HUES6 (cell line): Measurements from ENCODE around the gene RIN3.

Experiments used
- H3K27ac ChIP-seq: 2 replicates; pipeline ENCODE4 v1.7.0; 2013; ENCODE audit warnings: low read depth, mild to moderate bottlenecking, low read length, inconsistent platforms
- H3K27me3 ChIP-seq: 2 replicates; pipeline ENCODE4 v1.6.1; 2013; ENCODE audit warnings: low read length; ENCODE audit not compliant: control insufficient read depth, insufficient read depth
- H3K36me3 ChIP-seq: 2 replicates; pipeline ENCODE4 v1.6.1; 2013; ENCODE audit warnings: low read length; ENCODE audit not compliant: control insufficient read depth, insufficient read depth
- H3K4me1 ChIP-seq: 2 replicates; pipeline ENCODE4 v1.6.1; 2013; ENCODE audit warnings: low read length; ENCODE audit not compliant: control insufficient read depth, insufficient read depth
- H3K4me3 ChIP-seq: 2 replicates; pipeline ENCODE4 v1.5.1; 2013; ENCODE audit warnings: low read depth, low read length
- H3K9ac ChIP-seq: one replicate; pipeline ENCODE4 v1.6.1; 2013; ENCODE audit warnings: mild to moderate bottlenecking, low read length
- H3K9me3 ChIP-seq: 2 replicates; pipeline ENCODE4 v1.6.1; 2013; ENCODE audit warnings: low read depth, low read length; ENCODE audit not compliant: control insufficient read depth, insufficient read depth

The RIN3 gene

GRCh38 chr14:92521058-92521415 is 7.5 kb downstream of the RIN3 start:
- H3K4me1 ChIP-seq, result peaks cover 5% of the 10 kb centered on the region; the same call in 1 of the 2 replicates
- H3K9ac ChIP-seq, result no peak overlapping the region
- no peak overlapping the region for H3K4me3 ChIP-seq
- H3K27me3 ChIP-seq, result peaks cover 4% of the 10 kb centered on the region; the same call in 1 of the 2 replicates
- no peaks in the 10 kb centered on the region for H3K36me3 ChIP-seq
- no peaks in the 10 kb centered on the region for H3K9me3 ChIP-seq
- H3K27ac ChIP-seq, result no peak overlapping the region

GRCh38 chr14:92523752-92524151 is 10.2 kb downstream of the RIN3 start:
- H3K36me3 ChIP-seq, result no peaks in the 10 kb centered on the region
- no peak overlapping the region for H3K4me3 ChIP-seq
- no peaks in the 10 kb centered on the region for H3K4me1 ChIP-seq
- H3K27me3 ChIP-seq, result no peaks in the 10 kb centered on the region
- H3K9me3 ChIP-seq, result no peaks in the 10 kb centered on the region
- H3K27ac ChIP-seq, result no peak overlapping the region
- H3K9ac ChIP-seq, result no peak overlapping the region

DNA sequence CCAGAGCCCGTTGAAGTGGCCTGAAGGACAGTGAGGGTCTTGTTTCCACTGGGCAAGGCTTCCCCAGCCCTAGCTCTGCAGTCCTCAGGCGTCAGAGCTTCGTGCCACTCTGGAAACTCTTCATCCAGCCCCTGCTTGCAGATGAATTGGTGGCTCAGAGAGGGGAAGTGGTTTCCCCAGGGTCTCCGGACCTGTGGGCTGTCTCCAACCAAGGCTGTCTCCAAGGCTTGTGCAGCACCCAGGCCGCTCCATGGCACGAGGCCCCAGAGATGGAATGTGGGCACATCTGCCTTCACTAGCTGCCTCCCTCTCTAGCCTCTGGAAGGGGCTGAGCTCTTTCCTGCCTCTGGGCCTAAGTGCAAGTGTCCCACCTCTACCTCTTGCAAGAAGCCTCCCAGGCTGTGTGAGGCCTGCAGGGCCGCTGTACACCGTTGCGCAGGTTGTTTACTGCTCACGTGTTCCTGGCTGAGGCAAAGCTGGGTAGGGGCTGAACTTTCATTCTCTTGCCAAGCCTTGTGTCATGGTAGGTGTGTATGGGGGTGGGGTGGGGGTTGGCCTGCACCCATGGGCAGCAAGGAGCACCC is 11.1 kb downstream of the RIN3 start:
- Histone ChIP-seq H3K36me3 (no peaks in the 10 kb centered on the region), H3K4me3 (no peak overlapping the region), H3K4me1 (no peaks in the 10 kb centered on the region), H3K27me3 (no peaks in the 10 kb centered on the region), H3K27ac (no peak overlapping the region), H3K9ac (no peak overlapping the region), H3K9me3 (no peaks in the 10 kb centered on the region)

GRCh38 chr14:92525322-92526095 is 11.9 kb downstream of the RIN3 start:
- Histone ChIP-seq H3K4me1 (no peaks in the 10 kb centered on the region), H3K27me3 (no peaks in the 10 kb centered on the region), H3K27ac (no peak overlapping the region), H3K36me3 (no peaks in the 10 kb centered on the region), H3K9ac (no peak overlapping the region), H3K4me3 (no peak overlapping the region), H3K9me3 (no peaks in the 10 kb centered on the region)

DNA sequence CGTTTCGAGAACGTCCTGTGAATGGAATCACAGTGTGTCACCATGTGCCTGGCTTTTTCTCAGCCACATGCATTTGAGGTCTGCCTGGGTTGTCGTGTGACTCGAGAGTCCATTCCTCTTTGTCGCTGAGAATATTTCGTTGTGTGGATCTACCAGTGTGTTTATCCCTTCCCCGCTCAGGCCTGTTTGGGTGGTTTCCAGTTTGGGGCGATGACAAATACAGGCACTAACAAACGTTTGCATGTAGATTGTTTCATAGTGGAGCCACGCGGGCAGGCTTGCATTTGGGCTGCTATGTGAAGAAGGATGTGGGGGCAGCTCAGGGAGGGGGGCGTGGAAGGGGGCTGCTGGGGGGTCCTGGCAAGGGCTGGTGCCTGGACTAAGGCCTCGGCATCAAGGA is 14.1 kb downstream of the RIN3 start:
- no peak overlapping the region for H3K4me3 ChIP-seq
- no peak overlapping the region for H3K27ac ChIP-seq
- no peaks in the 10 kb centered on the region for H3K9me3 ChIP-seq
- no peaks in the 10 kb centered on the region for H3K27me3 ChIP-seq
- no peaks in the 10 kb centered on the region for H3K36me3 ChIP-seq
- H3K9ac ChIP-seq, result no peak overlapping the region
- H3K4me1 ChIP-seq, result no peaks in the 10 kb centered on the region

DNA sequence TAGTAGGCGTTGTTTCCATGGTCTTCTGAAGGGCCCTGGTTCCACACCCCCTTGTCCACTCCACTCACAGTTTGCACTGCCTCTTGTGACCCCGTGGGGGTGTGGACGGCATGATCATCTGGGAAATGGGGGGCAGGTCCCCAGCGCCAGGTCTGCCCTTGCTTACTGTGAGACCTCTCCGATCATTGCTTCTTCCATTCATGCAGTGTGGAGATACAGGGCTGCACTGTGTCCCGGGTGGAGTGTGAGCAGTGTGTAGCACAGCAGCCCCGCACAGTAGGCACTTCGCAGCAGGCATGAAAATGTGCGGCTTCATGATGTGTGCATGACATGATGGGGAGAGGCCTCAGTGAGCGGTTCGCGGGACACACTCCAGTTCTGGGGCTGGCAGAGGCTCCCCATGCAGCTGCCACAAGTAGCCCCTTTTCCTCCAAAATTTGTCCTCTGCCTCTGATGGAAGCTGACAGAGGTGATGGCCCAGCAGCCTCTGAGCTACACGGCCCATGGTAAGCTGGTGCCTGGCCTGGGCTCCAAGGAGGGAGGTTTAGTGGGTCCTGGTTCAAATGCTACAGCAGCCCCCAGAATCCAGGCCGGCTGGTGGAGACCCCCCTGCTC is 15.0 kb downstream of the RIN3 start:
- Histone ChIP-seq H3K9ac (no peak overlapping the region), H3K9me3 (no peaks in the 10 kb centered on the region), H3K4me1 (no peaks in the 10 kb centered on the region), H3K27ac (no peak overlapping the region), H3K4me3 (no peak overlapping the region), H3K36me3 (no peaks in the 10 kb centered on the region), H3K27me3 (no peaks in the 10 kb centered on the region)

DNA sequence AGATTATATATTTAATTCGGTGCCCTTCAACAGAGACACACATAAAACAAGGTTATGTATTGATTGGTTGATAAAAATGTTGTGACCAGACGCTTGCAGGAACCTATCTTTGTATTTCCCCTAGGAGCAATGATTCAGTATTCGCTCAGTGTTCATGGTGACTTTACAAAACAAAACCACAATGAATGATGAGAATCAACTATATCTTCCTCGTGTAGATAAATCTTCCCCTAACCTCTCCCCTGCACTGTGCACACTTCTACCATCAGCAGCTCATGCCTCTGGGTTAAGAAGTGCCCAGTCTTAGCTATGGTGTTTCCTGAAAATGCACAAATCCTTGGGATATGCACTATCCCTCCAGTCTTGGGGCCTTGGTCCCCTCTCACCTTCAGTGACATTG is 16.3 kb downstream of the RIN3 start:
- Histone ChIP-seq H3K9ac (no peak overlapping the region), H3K27me3 (no peaks in the 10 kb centered on the region), H3K27ac (no peak overlapping the region), H3K4me1 (no peaks in the 10 kb centered on the region), H3K9me3 (no peaks in the 10 kb centered on the region), H3K36me3 (no peaks in the 10 kb centered on the region), H3K4me3 (no peak overlapping the region)

DNA sequence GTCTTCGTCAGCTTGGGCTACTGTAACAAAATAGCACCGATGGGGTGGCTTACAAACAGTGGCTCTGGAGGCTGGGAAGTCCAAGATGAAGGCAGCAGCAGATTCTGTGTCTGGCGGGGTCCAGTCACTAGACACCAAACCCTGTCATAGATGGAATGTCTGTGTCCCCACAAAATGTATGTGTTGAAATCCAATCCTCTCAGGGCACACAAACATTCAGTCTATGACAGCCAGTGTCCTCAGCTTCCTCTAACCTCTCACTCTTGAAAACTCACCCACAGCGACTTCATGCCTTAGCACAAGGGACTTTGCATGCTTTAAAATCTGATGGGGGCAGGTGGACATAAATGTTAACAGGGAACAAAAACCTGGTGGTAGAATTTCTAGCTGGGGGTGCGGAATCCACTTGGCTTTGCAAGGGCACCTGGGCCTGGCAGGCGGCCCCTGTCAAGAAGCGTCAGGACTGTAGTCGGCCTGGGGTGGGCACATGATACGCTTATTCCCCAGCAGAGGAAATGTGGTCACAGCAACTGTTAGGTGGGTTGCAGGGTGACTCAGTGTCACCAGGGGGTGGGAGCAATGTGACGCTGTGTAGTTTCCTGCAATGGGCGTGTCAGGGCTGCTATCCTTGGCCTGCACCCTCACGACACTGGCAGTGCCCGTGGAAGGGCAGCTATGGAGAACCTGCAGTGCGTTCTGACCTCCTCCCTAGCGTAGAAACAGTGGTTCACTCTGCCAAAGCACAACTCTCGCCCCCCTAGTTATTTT is 17.7 kb downstream of the RIN3 start:
- H3K4me1 ChIP-seq, result no peaks in the 10 kb centered on the region
- H3K4me3 ChIP-seq, result no peak overlapping the region
- H3K36me3 ChIP-seq, result no peaks in the 10 kb centered on the region
- H3K9ac ChIP-seq, result no peak overlapping the region
- H3K27ac ChIP-seq, result no peak overlapping the region
- no peaks in the 10 kb centered on the region for H3K27me3 ChIP-seq
- H3K9me3 ChIP-seq, result no peaks in the 10 kb centered on the region

DNA sequence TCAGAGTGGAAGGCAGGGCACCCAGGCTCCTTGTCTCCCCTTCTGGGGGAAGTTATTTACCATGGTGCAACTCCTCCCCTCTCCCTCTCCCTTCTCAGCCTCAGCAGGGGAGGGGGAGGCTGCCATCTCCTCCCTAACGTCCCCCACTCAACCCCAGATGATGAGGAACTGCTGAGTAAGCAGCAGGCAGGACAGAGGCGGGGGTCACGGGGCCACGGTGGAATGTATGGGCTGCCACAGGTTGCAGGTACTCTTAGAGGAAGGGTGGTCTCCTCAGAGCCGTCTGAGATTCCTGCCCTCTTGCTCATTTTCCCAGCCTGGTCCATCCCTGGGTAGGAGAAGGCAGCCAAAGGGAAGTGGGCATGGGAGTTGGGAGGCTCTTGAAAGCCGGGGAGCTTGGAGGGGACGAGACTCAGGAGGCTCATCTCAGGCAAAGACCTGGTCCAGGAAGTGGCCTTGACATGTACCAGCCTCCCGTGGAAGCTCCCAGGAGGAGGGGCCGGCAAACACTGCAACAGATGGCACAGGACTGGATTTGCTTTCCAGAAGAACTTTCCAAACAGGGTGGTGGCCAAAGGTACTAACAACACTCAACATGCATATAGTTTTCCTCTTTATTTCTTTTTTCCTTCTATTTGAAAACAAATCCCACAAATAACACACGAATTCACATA is 19.0 kb downstream of the RIN3 start:
- H3K4me1 ChIP-seq, result no peaks in the 10 kb centered on the region
- no peak overlapping the region for H3K4me3 ChIP-seq
- no peaks in the 10 kb centered on the region for H3K9me3 ChIP-seq
- no peak overlapping the region for H3K27ac ChIP-seq
- no peaks in the 10 kb centered on the region for H3K36me3 ChIP-seq
- no peak overlapping the region for H3K9ac ChIP-seq
- no peaks in the 10 kb centered on the region for H3K27me3 ChIP-seq

DNA sequence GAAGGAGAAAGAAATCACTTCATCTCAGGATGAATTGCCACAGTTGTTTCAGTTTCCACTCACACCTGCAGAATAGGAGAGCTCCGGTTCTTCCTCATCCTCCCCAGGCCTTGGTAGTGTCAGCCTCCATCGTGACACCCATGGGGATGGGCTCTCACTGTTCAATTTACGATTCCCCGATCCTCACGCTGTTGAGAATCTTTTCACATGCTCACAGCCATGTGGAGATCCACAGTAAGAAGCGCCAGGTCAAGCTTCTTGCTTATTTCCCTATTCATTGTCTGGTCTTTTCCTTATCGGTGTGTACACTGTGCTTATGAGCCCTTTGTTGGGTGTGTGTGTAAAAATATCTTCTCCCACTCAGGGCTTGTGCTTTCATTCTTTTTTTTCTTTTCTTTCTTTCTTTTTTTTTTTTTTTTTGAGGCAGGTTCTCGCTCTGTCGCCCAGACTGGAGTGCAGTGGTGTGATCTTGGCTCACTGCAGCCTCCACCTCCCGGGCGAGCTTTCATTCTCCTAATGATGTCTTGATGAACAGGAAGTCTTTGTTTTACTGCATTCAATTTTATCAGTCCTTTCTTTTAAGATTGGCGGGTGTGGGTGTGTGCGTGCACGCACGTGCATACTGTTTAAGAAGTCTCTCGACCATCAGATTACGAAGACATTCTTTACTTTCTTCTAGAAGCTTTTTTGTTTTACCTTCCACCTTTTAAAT is 21.5 kb downstream of the RIN3 start:
- Histone ChIP-seq H3K9ac (no peak overlapping the region), H3K36me3 (no peaks in the 10 kb centered on the region), H3K4me3 (no peak overlapping the region), H3K27me3 (no peaks in the 10 kb centered on the region), H3K27ac (no peak overlapping the region), H3K4me1 (0 out of 2 replicates have a peak, but pooled peaks cover 4% of the 10 kb centered on the region), H3K9me3 (no peaks in the 10 kb centered on the region)
